Natural killer cell (primary cell): ENCODE measurements around the gene CDC42SE1. TPM values are rescaled to one million over a fixed set of nuclear protein-coding genes. Genes with fewer than 3 reads are reported as not detected.
"Not testable (repeated sequence)": the region's sequence is repeated elsewhere in the genome, so short reads cannot be mapped to it uniquely, and the experiment has no call there.

Experiments used
- ATAC-seq, 3 donors: fragments of 150-1000 bp in 2 of 3; fragments of 200-7000 bp in 1 of 3; cut with Tn5 transposase; 1 replicate in 1 of 3; 2 replicates in 2 of 3; pipeline ENCODE4 v1.10.0; 2021; ENCODE audit warnings: mild to moderate bottlenecking in 2 of 3, moderate library complexity in 2 of 3
- DNase-seq, 2 donors: peaks; one replicate each; pipeline versions ENCODE4 v3.0.0 to v3.0.0-alpha.2; 2013 to 2021; ENCODE audit warnings: mixed read lengths in 1 of 2
- H3K27ac ChIP-seq: one replicate; pipeline ENCODE4 v1.5.1; 2013; ENCODE audit warnings: mild to moderate bottlenecking, low read length
- H3K27me3 ChIP-seq: one replicate; pipeline ENCODE4 v1.6.1; 2013; ENCODE audit warnings: low read length; ENCODE audit not compliant: control insufficient read depth, insufficient read depth
- H3K36me3 ChIP-seq: one replicate; pipeline ENCODE4 v1.6.1; 2013; ENCODE audit warnings: low read length; ENCODE audit not compliant: control insufficient read depth, insufficient read depth
- H3K4me1 ChIP-seq: one replicate; pipeline ENCODE4 v1.6.1; 2013; ENCODE audit warnings: low read length; ENCODE audit not compliant: control insufficient read depth, insufficient read depth
- H3K4me3 ChIP-seq: one replicate; pipeline ENCODE4 v1.5.1; 2013; ENCODE audit warnings: low read length
- H3K9me3 ChIP-seq: one replicate; pipeline ENCODE4 v1.6.1; 2013; ENCODE audit warnings: low read length; ENCODE audit not compliant: control insufficient read depth, insufficient read depth
- H3K27ac Mint-ChIP-seq, 2 donors: one replicate each; pipeline ENCODE4 v1.8.0; 2022; ENCODE audit warnings: mild to moderate bottlenecking in 2 of 2, mixed read lengths in 2 of 2, moderate library complexity in 1 of 2
- H3K27me3 Mint-ChIP-seq, 2 donors: one replicate each; pipeline ENCODE4 v1.8.0; 2022; ENCODE audit warnings: low read depth in 2 of 2, mixed read lengths in 2 of 2
- H3K36me3 Mint-ChIP-seq: one replicate; pipeline ENCODE4 v1.8.0; 2022; ENCODE audit warnings: mixed read lengths
- H3K4me1 Mint-ChIP-seq, 2 donors: one replicate each; pipeline ENCODE4 v1.8.0; 2022; ENCODE audit warnings: mixed read lengths in 2 of 2
- H3K4me3 Mint-ChIP-seq: one replicate; pipeline ENCODE4 v1.8.0; 2022; ENCODE audit warnings: mild to moderate bottlenecking, moderate library complexity, mixed read lengths
- H3K9me3 Mint-ChIP-seq, 2 donors: one replicate each; pipeline ENCODE4 v1.8.0; 2022; ENCODE audit warnings: mixed read lengths in 2 of 2
- CTCF ChIP-seq: fragments of 200-600 bp; IDR thresholded peaks from one replicate; pipeline ENCODE4 v1.8.0; 2022; ENCODE audit warnings: antibody characterized with exemption
- WGBS: methylation state at CpG from one replicate; pipeline ENCODE4 v1.1.7; 2013; ENCODE audit warnings: missing lambda C conversion rate; ENCODE audit not compliant: insufficient coverage; 5-methylcytosine and 5-hydroxymethylcytosine counted together
- intact Hi-C: fragments of 100-400 bp; cut with micrococcal nuclease; formaldehyde crosslinking; loops from one replicate; pipeline ENCODE4 v1.14.2; 2022
- total RNA-seq, 4 donors: library from RNA; stranded (reverse); fragments of 120-200 nt in 1 of 4; gene quantifications; one replicate each; pipeline versions ENCODE4 v1.2.3 to v1.2.4, GENCODE V29; 2013 to 2022

CDC42SE1 gene
- total RNA-seq, 3 donors from 2014 or later (not counting 1 experiment from before 2014, with no cell fraction given) = 555 to 792 (median 752) TPM

GRCh38 chr1:151104630-151105029 is 45.2 kb upstream of the CDC42SE1 start:
- DNase-seq (no peak), ATAC-seq (no peak)
- Histone ChIP-seq H3K4me3 (no peak overlapping the region), H3K27ac (no peak overlapping the region), H3K9me3 (no peaks in the 10 kb centered on the region), H3K36me3 (peaks cover 6% of the 10 kb centered on the region), H3K27me3 (no peaks in the 10 kb centered on the region), H3K4me1 (no peaks in the 10 kb centered on the region)
- H3K4me3 Mint-ChIP-seq = no peak overlapping the region
- no peaks in the 10 kb centered on the region for H3K36me3 Mint-ChIP-seq
- no peaks in the 10 kb centered on the region for H3K9me3 Mint-ChIP-seq
- H3K4me1 Mint-ChIP-seq = no peaks in the 10 kb centered on the region
- no peaks in the 10 kb centered on the region for H3K27me3 Mint-ChIP-seq
- no peak overlapping the region for H3K27ac Mint-ChIP-seq
- no peak for TF ChIP-seq CTCF
- intact Hi-C loops = no loop called here

GRCh38 chr1:151098126-151098525 is 38.7 kb upstream of the CDC42SE1 start:
- Histone ChIP-seq H3K27ac (no peak overlapping the region), H3K36me3 (no peaks in the 10 kb centered on the region), H3K4me3 (no peak overlapping the region), H3K4me1 (no peaks in the 10 kb centered on the region), H3K9me3 (no peaks in the 10 kb centered on the region), H3K27me3 (no peaks in the 10 kb centered on the region)
- Mint-ChIP-seq H3K27me3 (no peaks in the 10 kb centered on the region), H3K36me3 (no peaks in the 10 kb centered on the region), H3K4me3 (no peak overlapping the region), H3K27ac (no peak overlapping the region), H3K4me1 (no peaks in the 10 kb centered on the region), H3K9me3 (no peaks in the 10 kb centered on the region)
- intact Hi-C loops = loop anchor here (10.0 kb wide), 1 partner anchor 247 kb away; the partner anchor contains the start of gene RFX5
- ATAC-seq (no peak), DNase-seq (no peak)
- TF ChIP-seq CTCF = no peak
- 100% methylated on average over 1 of the region's 1 CpG for WGBS

GRCh38 chr1:151097426-151097825 is 38.0 kb upstream of the CDC42SE1 start:
- WGBS = 93% methylated on average over 6 of the region's 6 CpGs
- ATAC-seq, H3K4me1 ChIP-seq, H3K9me3 ChIP-seq, H3K36me3 ChIP-seq, H3K36me3 Mint-ChIP-seq, H3K4me3 ChIP-seq, H3K27me3 ChIP-seq, H3K4me1 Mint-ChIP-seq, H3K4me3 Mint-ChIP-seq, DNase-seq, H3K9me3 Mint-ChIP-seq, H3K27ac ChIP-seq, H3K27ac Mint-ChIP-seq, H3K27me3 Mint-ChIP-seq: not testable (repeated sequence)
- intact Hi-C loops = loop anchor here (10.0 kb wide), 1 partner anchor 247 kb away; the partner anchor contains the start of gene RFX5

- 79% methylated on average over 3 of the region's 4 CpGs for WGBS
- Mint-ChIP-seq H3K27me3 (no peaks in the 10 kb centered on the region), H3K27ac (no peak overlapping the region), H3K4me1 (no peaks in the 10 kb centered on the region), H3K4me3 (no peak overlapping the region), H3K36me3 (no peaks in the 10 kb centered on the region), H3K9me3 (no peaks in the 10 kb centered on the region)
- no peak for TF ChIP-seq CTCF
- DNase-seq = no peak
- Histone ChIP-seq H3K4me1 (no peaks in the 10 kb centered on the region), H3K36me3 (no peaks in the 10 kb centered on the region), H3K4me3 (no peak overlapping the region), H3K27me3 (no peaks in the 10 kb centered on the region), H3K27ac (no peak overlapping the region), H3K9me3 (no peaks in the 10 kb centered on the region)
- intact Hi-C loops = no loop called here
- ATAC-seq = no peak
Observed at GRCh38 chr1:151085953-151086559, 26.6 kb upstream of the CDC42SE1 start.
